Adrenal gland (tissue), 12 donors: ENCODE measurements around the gene PGAP3. TPM values are rescaled to one million over a fixed set of nuclear protein-coding genes. Genes with fewer than 3 reads are reported as not detected.
"Not testable (repeated sequence)": the region's sequence is repeated elsewhere in the genome, so short reads cannot be mapped to it uniquely, and the experiment has no call there.

Experiments
- DNase-seq, 7 donors: peaks; one replicate each; pipeline ENCODE4 v3.0.0-alpha.2; 2019 to 2020
- H3K27ac ChIP-seq, 5 donors: fragments of 200-600 bp; sonication (generic) in 4 of 5; 1 replicate in 3 of 5; 2 replicates in 2 of 5; pipeline versions ENCODE4 v1.5.1 to v1.8.0; 2016 to 2020; ENCODE audit warnings: mild to moderate bottlenecking in 1 of 5
- H3K27me3 ChIP-seq: fragments of 200-600 bp; 2 replicates; pipeline ENCODE4 v1.8.0; 2021
- H3K36me3 ChIP-seq, 2 donors: fragments of 200-600 bp; replicated peaks in 1 of 2; 1 replicate in 1 of 2; 2 replicates in 1 of 2; pipeline versions ENCODE4 v1.5.1 to v1.8.0; 2018 to 2022
- H3K4me1 ChIP-seq, 2 donors: fragments of 200-600 bp; replicated peaks in 1 of 2; 1 replicate in 1 of 2; 2 replicates in 1 of 2; pipeline versions ENCODE4 v1.5.1 to v1.8.0; 2018 to 2021
- H3K4me3 ChIP-seq, 4 donors: fragments of 200-600 bp; sonication (generic) in 3 of 4; one replicate each; pipeline ENCODE4 v1.5.1; 2016 to 2018
- H3K9me3 ChIP-seq, 3 donors: fragments of 200-600 bp; sonication (generic) in 1 of 3; replicated peaks in 1 of 3; 1 replicate in 2 of 3; 2 replicates in 1 of 3; pipeline versions ENCODE4 v1.5.1 to v1.8.0; 2016 to 2021
- POLR2A ChIP-seq, 2 donors: fragments of 450-650 bp; IDR thresholded peaks; one replicate each; pipeline ENCODE4 v1.6.1; 2017; ENCODE audit warnings: antibody characterized with exemption in 2 of 2, mild to moderate bottlenecking in 2 of 2, moderate library complexity in 1 of 2
- WGBS, 4 donors: extraction: QIAGEN DNeasy Blood & Tissue Kit in 2 of 4; methylation state at CpG; one replicate each; pipeline versions ENCODE4 v1.1.5 to v1.1.7; 2013 to 2017; 5-methylcytosine and 5-hydroxymethylcytosine counted together
- intact Hi-C, 2 donors: fragments of 100-400 bp; cut with DNase I; formaldehyde crosslinking; loops; one replicate each; pipeline versions ENCODE4 v1.14.1 to v1.15.0; 2022 to 2023
- polyA plus RNA-seq, 3 donors: library from polyadenylated mRNA; stranded (reverse); fragments of 200-250 nt in 2 of 3; fragments of 350-450 nt in 1 of 3; fragmentation: Illumina TruSeq in 1 of 3; extraction: RNeasy Lipid Tissue Mini Kit (QIAGEN cat#74804) in 1 of 3; gene quantifications; one replicate each; pipeline ENCODE4 v1.2.3, GENCODE V29; 2013 to 2014
- total RNA-seq, 9 donors: library from RNA; depleted of rRNA in 4 of 9; stranded (reverse); fragments of >200 nt in 4 of 9; fragments of 120-200 nt in 1 of 9; fragmentation: NEBNext Ultra II Directional in 1 of 9; extraction: Animal tissue kit (Norgen Biotek cat#: 25700) in 1 of 9; gene quantifications; one replicate each; pipeline versions ENCODE4 v1.1.0 to v1.2.4, GENCODE V29; 2013 to 2023
- TF ChIP-seq, protein P1 (sequence below), 6 experiments: fragments of 450-650 bp in 4 of 6; fragments of 200-600 bp in 2 of 6; sonication (generic) in 1 of 6; IDR thresholded peaks; 1 replicate in 5 of 6; 2 replicates in 1 of 6; pipeline versions ENCODE4 v1.5.1 to v1.8.0; 2016 to 2021; ENCODE audit warnings: antibody characterized with exemption in 6 of 6, mild to moderate bottlenecking in 2 of 6, moderate library complexity in 1 of 6
- donor health status: healthy with polysubstance abuse.
- donor health status: Bipolar disorder and iron deficiency.
- donor health status: DM: yes; HTN: yes; CAD: no.
- donor health status: DM: no; HTN: no; CAD: no.
- donor health status: DM: no; HTN: no; CAD: no.
- donor health status: DM: yes; HTN: yes; CAD: no.

Gene PGAP3
- total and polyA plus RNA-seq, 12 donors: 7.6 to 35.1 (median 22.7) TPM

DNA sequence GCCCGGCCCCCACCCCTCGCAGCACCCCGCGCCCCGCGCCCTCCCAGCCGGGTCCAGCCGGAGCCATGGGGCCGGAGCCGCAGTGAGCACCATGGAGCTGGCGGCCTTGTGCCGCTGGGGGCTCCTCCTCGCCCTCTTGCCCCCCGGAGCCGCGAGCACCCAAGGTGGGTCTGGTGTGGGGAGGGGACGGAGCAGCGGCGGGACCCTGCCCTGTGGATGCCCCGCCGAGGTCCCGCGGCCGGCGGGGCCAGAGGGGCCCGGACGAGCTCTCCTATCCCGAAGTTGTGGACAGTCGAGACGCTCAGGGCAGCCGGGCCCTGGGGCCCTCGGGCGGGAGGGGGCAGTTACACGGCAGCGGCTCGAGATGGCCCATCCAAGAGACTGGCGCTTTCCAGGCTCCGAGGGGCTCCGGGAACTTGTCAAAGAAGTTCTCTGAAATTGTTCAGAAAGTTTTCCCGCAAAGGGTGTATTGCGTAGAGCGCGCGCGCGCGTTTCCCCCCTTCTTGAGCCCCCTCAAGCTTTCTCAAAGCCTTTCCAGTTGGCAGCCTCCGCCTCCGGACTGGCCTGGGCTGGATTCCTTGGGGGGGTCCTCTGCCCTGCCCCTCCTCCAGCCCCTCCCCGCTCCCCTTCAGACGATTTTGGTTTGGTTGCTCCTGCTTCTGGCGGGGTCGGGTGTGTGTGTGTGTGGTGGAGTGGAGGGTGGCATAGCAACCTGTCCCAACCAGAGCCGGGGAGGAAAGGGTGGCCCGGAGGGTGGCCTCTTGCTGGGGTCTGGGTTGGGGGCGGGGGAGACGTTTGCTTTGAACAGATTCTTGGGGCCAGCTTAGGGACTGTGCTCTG, 12.5 kb upstream of the PGAP3 start:
- DNase-seq: no peak
- 2 to 7% (median 3%) methylated on average over 12 to 57 of the region's 57 CpGs for WGBS, 4 donors
- H3K4me1 ChIP-seq: no peaks in the 10 kb centered on the region
- peak overlapping the region in 2 of 4 donors; percentile 16 to 62 for H3K4me3 ChIP-seq
- intact Hi-C loops: no loop called here
- peaks cover 16% of the 10 kb centered on the region for H3K27me3 ChIP-seq
- no peaks in the 10 kb centered on the region for H3K36me3 ChIP-seq
- no peaks in the 10 kb centered on the region for H3K9me3 ChIP-seq
- TF ChIP-seq, protein P1, sequence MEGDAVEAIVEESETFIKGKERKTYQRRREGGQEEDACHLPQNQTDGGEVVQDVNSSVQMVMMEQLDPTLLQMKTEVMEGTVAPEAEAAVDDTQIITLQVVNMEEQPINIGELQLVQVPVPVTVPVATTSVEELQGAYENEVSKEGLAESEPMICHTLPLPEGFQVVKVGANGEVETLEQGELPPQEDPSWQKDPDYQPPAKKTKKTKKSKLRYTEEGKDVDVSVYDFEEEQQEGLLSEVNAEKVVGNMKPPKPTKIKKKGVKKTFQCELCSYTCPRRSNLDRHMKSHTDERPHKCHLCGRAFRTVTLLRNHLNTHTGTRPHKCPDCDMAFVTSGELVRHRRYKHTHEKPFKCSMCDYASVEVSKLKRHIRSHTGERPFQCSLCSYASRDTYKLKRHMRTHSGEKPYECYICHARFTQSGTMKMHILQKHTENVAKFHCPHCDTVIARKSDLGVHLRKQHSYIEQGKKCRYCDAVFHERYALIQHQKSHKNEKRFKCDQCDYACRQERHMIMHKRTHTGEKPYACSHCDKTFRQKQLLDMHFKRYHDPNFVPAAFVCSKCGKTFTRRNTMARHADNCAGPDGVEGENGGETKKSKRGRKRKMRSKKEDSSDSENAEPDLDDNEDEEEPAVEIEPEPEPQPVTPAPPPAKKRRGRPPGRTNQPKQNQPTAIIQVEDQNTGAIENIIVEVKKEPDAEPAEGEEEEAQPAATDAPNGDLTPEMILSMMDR (IDR thresholded peaks at IDR 0.05): no peak
- no peak for TF ChIP-seq POLR2A (IDR thresholded peaks at IDR 0.05)
- peak overlapping the region in 2 of 5 donors; percentile 41 to 73 for H3K27ac ChIP-seq

DNA sequence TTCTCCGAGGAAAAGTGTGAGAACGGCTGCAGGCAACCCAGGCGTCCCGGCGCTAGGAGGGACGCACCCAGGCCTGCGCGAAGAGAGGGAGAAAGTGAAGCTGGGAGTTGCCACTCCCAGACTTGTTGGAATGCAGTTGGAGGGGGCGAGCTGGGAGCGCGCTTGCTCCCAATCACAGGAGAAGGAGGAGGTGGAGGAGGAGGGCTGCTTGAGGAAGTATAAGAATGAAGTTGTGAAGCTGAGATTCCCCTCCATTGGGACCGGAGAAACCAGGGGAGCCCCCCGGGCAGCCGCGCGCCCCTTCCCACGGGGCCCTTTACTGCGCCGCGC, 11.9 kb upstream of the PGAP3 start, which contains the start of gene ERBB2:
Gene ERBB2, plus strand, starts transcription at position 247 of the 330 bp plus-strand sequence. CDS start 175 bp downstream, outside the sequence.
- TF ChIP-seq POLR2A (IDR thresholded peaks at IDR 0.05): no peak
- TF ChIP-seq, protein P1 (IDR thresholded peaks at IDR 0.05): no peak
- H3K4me3 ChIP-seq: peak within 1 kb of the TSS in 2 of 4 donors; percentile 16 to 62
- peaks cover 16% of the 10 kb centered on the region for H3K27me3 ChIP-seq
- peak within 1 kb of the TSS in 2 of 5 donors; percentile 41 to 73 for H3K27ac ChIP-seq
- no peaks in the 10 kb centered on the region for H3K9me3 ChIP-seq
- 7 to 15% (median 10%) methylated on average over 10 to 20 of the region's 20 CpGs for WGBS, 4 donors
- peak in 4 of 7 donors; percentile 29 to 45 (median 34) for DNase-seq
- no peaks in the 10 kb centered on the region for H3K36me3 ChIP-seq
- no peaks in the 10 kb centered on the region for H3K4me1 ChIP-seq
- intact Hi-C loops: no loop called here

DNA sequence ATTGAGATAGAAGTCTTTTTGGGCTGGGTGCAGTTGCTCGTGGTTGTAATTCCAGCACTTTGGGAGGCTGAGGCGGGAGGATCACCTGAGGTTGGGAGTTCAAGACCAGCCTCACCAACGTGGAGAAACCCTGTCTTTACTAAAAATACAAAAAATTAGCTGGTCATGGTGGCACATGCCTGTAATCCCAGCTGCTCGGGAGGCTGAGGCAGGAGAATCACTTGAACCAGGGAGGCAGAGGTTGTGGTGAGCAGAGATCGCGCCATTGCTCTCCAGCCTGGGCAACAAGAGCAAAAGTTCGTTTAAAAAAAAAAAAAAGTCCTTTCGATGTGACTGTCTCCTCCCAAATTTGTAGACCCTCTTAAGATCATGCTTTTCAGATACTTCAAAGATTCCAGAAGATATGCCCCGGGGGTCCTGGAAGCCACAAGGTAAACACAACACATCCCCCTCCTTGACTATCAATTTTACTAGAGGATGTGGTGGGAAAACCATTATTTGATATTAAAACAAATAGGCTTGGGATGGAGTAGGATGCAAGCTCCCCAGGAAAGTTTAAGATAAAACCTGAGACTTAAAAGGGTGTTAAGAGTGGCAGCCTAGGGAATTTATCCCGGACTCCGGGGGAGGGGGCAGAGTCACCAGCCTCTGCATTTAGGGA, 11.4 kb upstream of the PGAP3 start:
- DNase-seq, intact Hi-C loops, H3K36me3 ChIP-seq, H3K9me3 ChIP-seq, H3K4me1 ChIP-seq: not testable (repeated sequence)
- H3K27me3 ChIP-seq: peaks cover 16% of the 10 kb centered on the region
- peak overlapping the region in 2 of 4 donors; percentile 16 to 62 for H3K4me3 ChIP-seq
- H3K27ac ChIP-seq: peak overlapping the region in 1 of 5 donors; percentile 23
- WGBS, 4 donors: 60 to 69% (median 62%) methylated on average over 11 of the region's 11 CpGs

DNA sequence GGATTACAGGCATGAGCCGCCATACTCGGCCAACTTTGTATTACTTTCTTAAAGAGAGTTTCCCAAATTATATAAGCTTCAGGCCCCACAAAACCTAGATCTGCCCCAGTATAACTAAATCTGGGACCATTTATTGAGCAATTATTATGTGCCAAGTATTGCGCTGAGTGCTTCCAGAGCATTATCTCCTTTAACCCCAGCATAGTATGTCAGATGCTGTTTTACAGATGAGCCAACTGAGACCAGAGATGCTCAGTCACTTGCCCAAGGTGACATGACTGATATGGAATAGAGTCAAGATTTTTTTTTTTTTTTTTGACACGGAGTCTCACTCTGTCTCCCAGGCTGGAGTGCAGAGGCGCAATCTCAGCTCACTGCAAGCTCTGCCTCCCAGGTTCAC, 10.1 kb upstream of the PGAP3 start:
- no peak overlapping the region for H3K4me3 ChIP-seq
- no peaks in the 10 kb centered on the region for H3K4me1 ChIP-seq
- H3K36me3 ChIP-seq: no peaks in the 10 kb centered on the region
- no peak for TF ChIP-seq POLR2A (IDR thresholded peaks at IDR 0.05)
- TF ChIP-seq, protein P1 (IDR thresholded peaks at IDR 0.05): no peak
- intact Hi-C loops: no loop called here
- DNase-seq: no peak
- no peaks in the 10 kb centered on the region for H3K9me3 ChIP-seq
- H3K27me3 ChIP-seq: peaks cover 16% of the 10 kb centered on the region
- no peak overlapping the region for H3K27ac ChIP-seq
- 84 to 96% (median 92%) methylated on average over 5 of the region's 5 CpGs for WGBS, 4 donors
